Measurements from ENCODE around the gene SH3RF3. TPM values are rescaled to one million over a fixed set of nuclear protein-coding genes. Genes with fewer than 3 reads are reported as not detected.

Gene SH3RF3
- total RNA-seq, 1 donor from 2014 or later: 10.8 TPM

GRCh38 chr2:109290887-109291643 is 162.1 kb downstream of the SH3RF3 start:
- intact Hi-C loops (cut with DNase I): no loop called here

GRCh38 chr2:109292386-109292785 is 163.4 kb downstream of the SH3RF3 start:
- intact Hi-C loops (cut with DNase I): no loop called here

More at GRCh38 chr2:109290887-109291643, 162.1 kb downstream of the SH3RF3 start:
- no peak overlapping the region for H3K27ac ChIP-seq
- TF ChIP-seq POLR2AphosphoS5 (IDR thresholded peaks at IDR 0.05; ENCODE audit: insufficient read depth in 1 of 2, low read depth in 1 of 2): no peak
- no peak for TF ChIP-seq POLR2A (IDR thresholded peaks at IDR 0.05)
- no peak for TF ChIP-seq CTCF (IDR thresholded peaks at IDR 0.05)
- no peak for DNase-seq (ENCODE audit: extremely low spot score in 2 of 2)
- H3K4me3 ChIP-seq: no peak overlapping the region
- H3K9me3 ChIP-seq: no peaks in the 10 kb centered on the region
- no peaks in the 10 kb centered on the region for H3K4me1 ChIP-seq
- no peaks in the 10 kb centered on the region for H3K27me3 ChIP-seq
- H3K36me3 ChIP-seq: no peaks in the 10 kb centered on the region

GRCh38 chr2:109293663-109294062 is 164.7 kb downstream of the SH3RF3 start:
- intact Hi-C loops (cut with DNase I): no loop called here
- no peaks in the 10 kb centered on the region for H3K4me1 ChIP-seq

More at GRCh38 chr2:109292386-109292785, 163.4 kb downstream of the SH3RF3 start:
- no peaks in the 10 kb centered on the region for H3K27me3 ChIP-seq
- no peaks in the 10 kb centered on the region for H3K9me3 ChIP-seq
- H3K4me3 ChIP-seq: no peak overlapping the region
- H3K27ac ChIP-seq: no peak overlapping the region
- H3K36me3 ChIP-seq: no peaks in the 10 kb centered on the region
- no peak for TF ChIP-seq POLR2A (IDR thresholded peaks at IDR 0.05)
- TF ChIP-seq CTCF (IDR thresholded peaks at IDR 0.05): no peak
- TF ChIP-seq POLR2AphosphoS5 (IDR thresholded peaks at IDR 0.05; ENCODE audit: insufficient read depth in 1 of 2, low read depth in 1 of 2): no peak
- DNase-seq (ENCODE audit: extremely low spot score in 2 of 2): no peak
- no peaks in the 10 kb centered on the region for H3K4me1 ChIP-seq

GRCh38 chr2:109294523-109294922 is 165.5 kb downstream of the SH3RF3 start:
- TF ChIP-seq POLR2AphosphoS5 (IDR thresholded peaks at IDR 0.05; ENCODE audit: insufficient read depth in 1 of 2, low read depth in 1 of 2) (no peak), POLR2A (IDR thresholded peaks at IDR 0.05) (no peak), CTCF (IDR thresholded peaks at IDR 0.05) (no peak)
- H3K9me3 ChIP-seq: no peaks in the 10 kb centered on the region
- intact Hi-C loops (cut with DNase I): no loop called here
- no peaks in the 10 kb centered on the region for H3K4me1 ChIP-seq
- DNase-seq (ENCODE audit: extremely low spot score in 2 of 2): no peak
- H3K27me3 ChIP-seq: no peaks in the 10 kb centered on the region
- H3K4me3 ChIP-seq: no peak overlapping the region
- H3K36me3 ChIP-seq: no peaks in the 10 kb centered on the region
- no peak overlapping the region for H3K27ac ChIP-seq

More at GRCh38 chr2:109293663-109294062, 164.7 kb downstream of the SH3RF3 start:
- no peak for TF ChIP-seq CTCF (IDR thresholded peaks at IDR 0.05)
- no peak for TF ChIP-seq POLR2AphosphoS5 (IDR thresholded peaks at IDR 0.05; ENCODE audit: insufficient read depth in 1 of 2, low read depth in 1 of 2)
- TF ChIP-seq POLR2A (IDR thresholded peaks at IDR 0.05): no peak
- no peaks in the 10 kb centered on the region for H3K36me3 ChIP-seq
- no peaks in the 10 kb centered on the region for H3K9me3 ChIP-seq
- H3K27me3 ChIP-seq: no peaks in the 10 kb centered on the region
- H3K27ac ChIP-seq: no peak overlapping the region
- H3K4me3 ChIP-seq: no peak overlapping the region
- DNase-seq (ENCODE audit: extremely low spot score in 2 of 2): no peak

Measured in vagina (tissue), 2 donors.